Activated CD4-positive, alpha-beta T cell treated with anti-CD3 and anti-CD28 coated beads, Interleukin-2, Interleukin-4, amounts not matched to agents 100 ng/mL and 50 ng/mL, durations not matched to agents 16 hours and 8 hours (primary cell): ENCODE measurements around the gene PPA2.
"Not testable (repeated sequence)": the region's sequence is repeated elsewhere in the genome, so short reads cannot be mapped to it uniquely, and the experiment has no call there.

ENCODE experiments used
- DNase-seq: peaks from one replicate; pipeline ENCODE4 v3.0.0-alpha.2; 2020; ENCODE audit warnings: low spot score

PPA2 gene

DNA sequence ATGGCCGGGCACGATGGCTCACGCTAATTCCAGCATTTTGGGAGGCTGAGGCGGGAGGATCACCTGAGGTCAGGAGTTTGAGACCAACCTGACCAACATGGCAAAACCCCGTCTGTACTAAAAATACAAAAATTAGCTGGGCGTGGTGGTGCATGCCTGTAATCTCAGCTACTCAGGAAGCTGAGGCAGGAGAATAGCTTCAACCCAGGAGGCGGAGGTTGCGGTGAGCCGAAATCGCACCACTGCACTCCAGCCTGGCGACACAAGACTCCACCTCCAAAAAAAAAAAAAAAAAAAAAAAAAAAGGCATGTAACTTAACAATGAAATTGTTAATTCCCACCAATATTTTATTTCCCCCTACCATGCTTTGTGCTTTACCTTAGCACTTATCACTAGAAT, 15.3 kb downstream of the PPA2 start:
- not testable (repeated sequence) for DNase-seq

DNA sequence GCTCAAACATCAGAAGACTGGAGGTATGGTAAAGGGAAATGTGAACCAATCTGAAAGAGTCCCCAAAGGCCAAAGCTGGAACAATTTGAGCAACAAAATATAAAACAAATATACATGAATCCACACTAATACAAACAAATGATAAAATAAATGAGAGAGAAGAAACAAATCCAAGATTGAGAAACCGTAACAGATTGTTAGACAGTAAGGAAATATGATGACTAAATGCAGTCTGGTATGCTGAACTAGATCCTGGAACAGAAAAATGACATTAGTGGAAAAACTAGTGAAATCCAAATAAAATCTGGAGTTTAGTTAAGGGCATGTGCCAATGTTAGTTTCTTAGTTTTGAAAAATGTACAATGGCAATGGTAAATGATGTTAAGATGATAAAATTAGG, 15.9 kb downstream of the PPA2 start:
- DNase-seq = no peak

DNA sequence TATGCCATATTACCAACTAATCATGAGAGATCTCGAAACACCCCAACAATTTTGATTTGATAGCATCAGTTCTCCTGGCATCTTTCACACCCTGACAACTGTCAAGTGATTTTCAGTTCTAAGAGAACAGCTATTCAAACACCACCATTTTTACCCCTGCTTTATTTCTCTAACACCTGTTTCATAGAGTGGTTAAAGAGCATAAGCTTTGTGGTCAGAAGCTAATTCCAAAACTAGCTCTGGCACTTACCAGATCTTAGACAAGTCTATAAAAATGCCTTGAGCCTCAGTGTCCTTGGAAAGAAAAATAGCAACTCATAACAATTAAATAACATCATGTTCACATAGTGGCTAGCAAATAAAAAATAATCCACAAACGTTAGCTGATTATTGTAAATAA, 17.9 kb downstream of the PPA2 start:
- no peak for DNase-seq

DNA sequence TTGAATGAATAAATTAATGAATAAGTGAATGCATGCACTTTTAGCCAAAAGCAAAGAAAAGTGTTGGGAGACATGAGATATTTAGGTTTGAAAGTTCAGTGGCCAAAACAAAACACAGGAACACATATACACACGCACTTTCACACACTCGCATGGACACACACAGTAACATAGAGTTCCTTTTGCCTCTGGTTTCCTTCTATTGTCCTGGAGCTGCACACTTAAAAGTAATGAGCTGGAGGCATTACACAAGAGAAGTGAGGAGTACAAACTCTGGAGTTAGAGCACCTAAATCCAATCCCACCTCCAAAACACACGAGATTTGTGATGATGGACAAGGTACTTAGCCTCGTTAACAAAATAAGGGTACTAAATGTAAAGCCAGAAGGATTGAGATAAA, 18.7 kb downstream of the PPA2 start:
- DNase-seq = no peak

DNA sequence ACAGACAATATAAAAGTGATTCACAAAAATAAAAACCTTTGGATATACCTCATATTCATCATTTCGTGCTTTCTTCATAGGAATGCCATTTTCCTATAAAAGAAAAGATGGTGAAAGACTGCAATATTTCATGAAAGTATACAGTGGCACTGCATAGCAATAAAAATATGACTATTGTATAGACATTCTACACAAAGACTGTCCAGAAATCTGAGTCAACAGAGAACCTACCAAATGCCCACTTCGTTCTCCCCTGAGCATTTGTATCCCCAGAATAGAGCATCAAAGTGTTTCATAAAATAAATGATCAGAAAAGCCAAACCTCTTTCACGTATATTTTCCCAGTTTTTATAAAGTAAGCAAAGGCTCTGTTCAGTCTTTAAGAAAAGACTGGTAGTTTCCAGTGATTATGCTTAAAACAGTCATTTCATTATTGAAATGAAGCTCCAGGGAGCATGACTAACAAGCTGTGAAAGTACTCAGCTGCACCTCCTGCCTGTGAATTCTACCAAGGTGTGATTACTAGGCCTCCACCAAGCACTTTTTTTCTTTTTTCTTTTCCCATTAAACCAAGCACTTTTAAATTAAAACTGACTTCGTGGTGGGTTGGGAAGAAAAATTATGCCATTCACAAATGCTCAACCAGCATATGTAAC, 20.2 kb downstream of the PPA2 start:
- peak; percentile 62 for DNase-seq

DNA sequence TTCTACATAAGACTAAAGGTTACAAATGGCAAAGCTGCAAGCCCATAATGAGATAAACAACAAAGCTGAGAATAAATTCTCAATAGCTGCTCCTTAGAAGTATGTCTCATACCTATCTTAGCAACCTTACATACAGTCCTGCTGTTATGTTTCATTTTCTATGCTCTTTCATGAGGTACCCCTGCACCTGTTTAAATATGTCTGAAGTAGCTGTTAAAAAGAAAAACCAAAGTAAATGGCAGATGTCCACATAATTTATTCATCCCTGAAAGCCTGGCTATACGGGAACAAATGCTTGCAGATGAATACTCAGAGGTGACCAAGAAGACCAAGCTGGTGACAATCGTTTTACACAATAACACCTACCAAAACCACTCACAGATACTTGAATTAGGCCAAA, 22.5 kb downstream of the PPA2 start:
- no peak for DNase-seq

DNA sequence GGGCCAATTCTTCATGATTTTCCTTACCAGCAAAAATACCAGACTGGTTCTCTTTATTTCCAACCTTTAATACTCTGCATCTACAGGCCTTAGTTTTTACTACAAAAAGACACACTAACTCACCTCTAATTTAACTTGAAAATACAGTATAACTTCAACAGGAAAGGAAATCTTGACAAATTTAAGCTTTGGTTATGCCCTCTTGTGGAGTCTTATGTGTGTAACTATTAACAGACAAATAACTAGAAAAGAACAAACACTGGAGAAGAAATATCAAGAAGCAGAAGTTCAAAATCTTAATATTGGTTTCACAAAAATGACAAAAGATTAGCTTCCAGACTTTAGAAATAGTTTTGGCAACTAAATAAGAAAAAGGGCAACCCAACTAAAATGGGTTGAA, 33.0 kb downstream of the PPA2 start:
- DNase-seq = no peak

DNA sequence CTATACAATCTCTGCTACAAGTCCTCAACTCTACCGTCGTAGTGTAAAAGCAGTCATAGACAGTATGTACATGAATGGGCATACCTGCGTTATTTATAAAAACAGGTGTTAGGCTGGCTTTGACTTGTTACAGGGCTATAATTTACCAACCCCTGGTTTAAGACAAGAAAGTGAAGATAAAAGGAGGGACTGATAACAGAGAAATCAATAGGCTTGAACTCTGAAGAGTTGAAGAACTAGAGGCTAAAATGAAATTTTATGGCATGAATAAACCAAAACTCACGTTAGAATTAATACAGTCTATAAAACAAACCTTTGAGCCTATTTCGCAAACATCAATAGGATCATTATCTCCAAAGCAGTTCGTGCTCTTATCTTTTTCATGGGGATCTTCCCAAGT, 36.2 kb downstream of the PPA2 start:
- no peak for DNase-seq

DNA sequence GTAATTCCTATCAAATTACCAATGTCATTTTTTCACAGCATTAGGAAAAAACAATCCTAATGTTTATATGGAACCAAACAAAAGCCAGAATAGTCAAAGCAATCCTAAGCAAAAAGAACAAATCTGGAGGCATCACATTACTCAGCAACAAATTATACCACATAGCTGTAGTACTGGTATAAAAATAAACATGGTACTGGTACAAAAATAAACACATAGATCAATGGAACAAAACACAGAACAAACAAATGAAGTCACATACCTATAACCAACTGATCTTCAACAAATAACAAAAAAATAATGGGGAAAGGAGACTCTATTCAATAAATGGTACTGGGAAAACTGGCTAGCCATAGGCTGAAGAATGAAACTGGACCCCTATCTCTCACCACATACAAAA, 37.4 kb downstream of the PPA2 start:
- no peak for DNase-seq

DNA sequence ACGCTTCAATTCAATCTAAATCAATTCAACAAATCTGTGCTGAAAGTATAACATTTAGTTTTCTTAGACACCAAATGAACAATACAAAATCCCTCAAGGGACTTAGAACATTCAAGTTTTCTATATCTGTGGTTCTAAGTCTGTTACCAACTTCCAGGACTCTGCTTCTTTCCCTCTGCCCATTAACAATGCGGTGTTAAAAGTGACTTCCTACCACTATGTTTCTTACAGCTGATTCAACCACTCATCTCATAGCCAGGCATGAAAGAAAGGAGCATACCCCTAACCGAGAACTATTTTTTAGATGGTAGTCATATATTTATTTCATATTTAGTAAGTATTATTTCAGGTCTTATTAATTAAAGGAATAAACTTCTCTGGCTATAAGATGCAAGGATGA, 38.9 kb downstream of the PPA2 start:
- DNase-seq = no peak

DNA sequence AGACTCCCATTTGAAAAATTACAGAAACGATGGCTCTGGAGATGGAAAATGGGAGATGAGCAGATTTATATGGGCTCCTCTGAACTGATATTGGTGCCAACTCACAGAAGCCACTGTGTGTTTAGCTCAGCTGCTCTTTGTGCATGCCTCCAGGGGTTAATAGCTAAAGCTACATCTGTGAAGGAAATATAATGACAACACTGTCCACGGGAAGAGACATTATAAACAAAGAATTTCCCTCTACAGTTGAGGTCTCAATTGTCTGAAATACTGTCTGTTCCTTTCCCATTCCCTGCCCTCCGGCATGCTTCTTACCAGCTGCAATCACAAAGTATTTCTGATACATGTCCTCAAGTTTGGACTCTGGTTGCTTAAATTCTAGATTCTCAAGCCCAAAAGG, 40.4 kb downstream of the PPA2 start:
- DNase-seq = no peak

DNA sequence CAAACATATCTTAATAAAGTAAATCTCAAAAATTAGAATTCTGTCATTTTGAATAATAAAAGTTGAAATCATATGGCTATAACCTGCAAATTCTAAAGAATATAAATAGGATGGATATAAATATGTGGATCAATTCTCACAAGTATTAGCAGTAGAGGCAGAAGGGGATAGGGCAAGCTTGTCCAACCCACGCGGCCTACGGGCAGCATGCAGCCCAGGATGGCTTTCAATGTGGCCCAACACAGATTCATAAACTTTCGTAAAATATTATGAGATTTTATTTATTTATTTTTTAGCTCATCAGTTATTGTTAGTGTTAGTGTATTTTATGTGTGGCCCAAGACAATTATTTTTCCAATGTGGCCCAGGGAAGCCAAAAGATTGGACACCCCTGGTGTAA, 41.4 kb downstream of the PPA2 start:
- no peak for DNase-seq

DNA sequence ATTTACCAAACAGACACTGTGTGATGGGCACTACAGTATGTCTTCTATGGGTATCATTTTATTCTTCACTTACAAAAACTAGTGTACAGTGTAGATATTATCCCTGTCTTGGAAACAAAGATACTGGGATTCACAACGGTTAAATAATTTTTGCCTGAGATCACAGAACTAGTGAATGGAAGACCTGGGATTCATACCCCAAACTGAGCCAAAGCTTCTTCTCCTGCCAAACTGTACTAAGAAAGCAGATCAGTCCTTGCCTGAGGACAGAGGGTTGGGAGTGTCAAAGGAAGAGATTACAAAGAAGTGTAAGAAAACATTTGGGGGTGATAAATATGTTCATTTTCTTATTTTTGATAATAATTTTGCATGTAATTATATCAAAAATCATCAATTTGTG, 43.1 kb downstream of the PPA2 start:
- DNase-seq = no peak

DNA sequence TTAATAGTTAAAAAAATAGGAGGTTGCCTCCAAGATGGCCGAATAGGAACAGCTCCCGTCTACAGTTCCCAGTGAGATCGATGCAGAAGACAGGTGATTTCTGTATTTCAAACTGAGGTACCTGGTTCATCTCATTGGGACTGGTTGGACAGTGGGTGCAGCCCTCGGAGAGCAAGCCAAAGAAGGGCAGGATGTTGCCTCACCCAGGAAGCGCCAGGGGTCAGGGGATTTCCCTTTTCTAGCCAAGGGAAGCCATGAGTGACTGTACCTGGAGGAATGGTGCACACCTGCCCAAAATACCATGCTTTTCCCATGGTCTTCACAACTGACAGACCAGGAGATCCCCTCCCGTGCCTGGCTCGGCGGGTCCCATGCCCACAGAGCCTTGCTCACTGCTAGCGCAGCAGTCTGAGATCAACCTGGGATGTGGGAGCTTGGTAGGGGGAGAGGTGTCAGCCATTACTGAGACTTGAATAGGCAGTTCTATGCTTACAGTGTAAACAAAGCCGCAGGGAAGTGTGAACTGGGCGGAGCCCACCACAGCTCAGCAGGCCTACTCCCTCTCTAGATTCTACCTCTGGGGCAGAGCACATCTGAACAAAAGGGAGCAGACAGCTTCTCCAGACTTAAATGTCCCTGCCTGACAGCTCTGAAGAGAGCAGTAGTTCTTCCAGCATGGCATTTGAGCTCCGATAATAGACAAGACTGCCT, 47.5 kb downstream of the PPA2 start:
- DNase-seq = no peak

DNA sequence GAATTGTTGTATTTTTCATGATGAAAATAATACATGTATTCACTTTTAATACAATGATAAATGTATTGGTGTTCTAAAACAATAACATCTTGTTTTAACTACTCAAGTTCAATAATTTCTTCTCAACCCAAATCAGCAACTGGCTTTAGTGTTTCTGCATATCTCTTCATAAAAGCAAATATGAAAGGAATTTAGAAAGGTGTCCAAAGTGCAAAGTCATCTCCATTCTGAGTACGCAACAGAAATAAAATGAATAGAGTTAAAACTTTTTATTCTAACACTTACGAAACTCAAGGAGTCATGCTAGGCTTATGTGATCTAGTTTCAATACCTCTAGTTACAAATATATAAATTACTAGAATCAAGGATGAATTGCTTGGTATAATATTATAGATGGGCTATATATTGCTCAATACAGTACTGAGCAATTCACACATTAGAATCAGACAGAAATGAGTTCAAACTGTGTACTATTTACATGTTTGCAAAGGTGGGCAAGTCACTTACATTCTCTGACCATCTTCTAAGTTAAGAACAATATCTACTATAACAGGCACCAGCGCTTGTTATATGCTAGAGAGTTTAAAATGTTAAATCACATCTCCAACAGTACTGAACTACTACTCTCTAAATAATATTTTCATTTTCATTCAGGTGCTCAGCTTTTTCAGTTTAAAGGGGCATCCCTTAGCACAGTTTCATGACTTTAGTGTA, 51.5 kb downstream of the PPA2 start:
- DNase-seq = no peak

DNA sequence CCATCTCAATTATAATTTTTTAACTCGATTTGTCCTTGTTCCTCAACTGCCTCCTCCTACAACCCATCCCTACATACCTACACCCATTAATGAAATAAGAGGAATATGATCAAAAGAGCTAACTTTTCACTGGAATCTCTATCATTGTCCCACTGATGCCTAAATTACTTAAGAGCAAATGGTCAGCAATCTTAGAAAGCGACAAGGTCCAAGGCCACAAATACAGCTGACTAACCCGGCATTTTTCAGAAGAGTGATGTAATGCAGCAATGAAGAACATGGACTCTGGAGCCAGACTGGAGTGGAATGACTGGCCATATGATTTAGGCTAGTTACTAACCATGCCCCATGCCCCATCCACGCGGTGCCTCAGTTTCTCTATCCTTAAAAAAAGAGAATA, 56.2 kb downstream of the PPA2 start:
- no peak for DNase-seq

DNA sequence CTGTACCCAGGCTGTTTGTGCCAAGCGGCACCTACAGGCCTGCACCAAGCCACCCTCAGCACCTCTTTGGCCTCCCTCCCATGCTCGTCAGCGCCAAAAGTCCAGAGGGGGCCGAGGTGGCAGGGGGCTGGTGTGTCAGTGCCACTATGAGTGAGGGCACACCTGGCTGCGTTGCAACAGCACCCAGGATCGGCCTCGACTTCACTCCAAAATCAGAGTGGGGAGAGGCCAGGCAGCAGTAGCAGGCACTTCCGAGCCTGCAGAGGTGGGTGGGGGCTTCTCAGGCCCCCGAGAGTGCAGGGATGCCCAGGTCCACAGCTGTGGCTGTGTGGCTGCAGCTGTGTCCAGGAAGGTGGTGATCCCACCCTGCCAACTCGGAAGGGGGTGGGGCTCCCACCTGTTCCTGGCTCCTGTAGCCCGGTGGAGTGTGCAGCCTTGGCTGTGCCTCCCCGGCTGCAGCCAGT, 58.5 kb downstream of the PPA2 start:
- DNase-seq = no peak

DNA sequence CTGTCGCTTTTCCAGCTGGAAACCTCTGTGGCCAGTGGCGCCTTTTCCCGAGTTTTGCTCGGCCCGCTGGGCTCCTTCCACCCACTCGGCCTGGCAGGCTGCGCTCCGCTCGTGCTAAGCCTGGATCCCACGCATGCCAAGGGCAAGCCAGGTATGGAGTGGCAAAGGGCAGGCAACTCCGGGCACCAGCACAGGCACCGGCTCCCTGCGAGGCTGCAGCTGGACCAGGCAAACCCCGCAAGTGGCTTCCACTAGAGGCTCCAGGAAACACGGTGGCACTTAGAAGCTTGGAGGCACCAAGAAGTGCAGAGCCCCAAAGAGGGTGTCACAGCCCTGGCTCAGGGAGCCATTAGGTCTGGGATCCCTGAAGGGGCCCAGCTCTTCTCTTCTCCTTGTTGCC, 59.5 kb downstream of the PPA2 start:
- no peak for DNase-seq

DNA sequence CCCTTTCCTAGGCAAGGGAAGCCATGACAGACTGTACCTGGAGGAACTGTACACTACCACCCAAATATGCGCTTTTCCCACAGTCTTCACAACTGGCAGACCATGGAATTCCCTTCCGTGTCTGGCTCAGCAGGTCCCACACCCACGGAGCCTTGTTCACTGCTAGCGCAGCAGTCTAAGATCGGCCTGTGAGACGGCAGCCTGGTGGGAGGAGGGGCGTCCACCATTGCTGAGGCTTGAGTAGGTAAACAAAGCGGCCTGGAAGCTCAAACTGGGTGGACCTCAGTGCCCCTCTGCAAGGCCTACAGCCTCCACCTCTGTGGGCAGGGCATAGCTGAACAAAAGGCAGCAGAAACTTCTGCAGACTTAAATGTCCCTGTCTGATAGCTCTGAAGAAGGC, 64.7 kb downstream of the PPA2 start:
- not testable (repeated sequence) for DNase-seq

DNA sequence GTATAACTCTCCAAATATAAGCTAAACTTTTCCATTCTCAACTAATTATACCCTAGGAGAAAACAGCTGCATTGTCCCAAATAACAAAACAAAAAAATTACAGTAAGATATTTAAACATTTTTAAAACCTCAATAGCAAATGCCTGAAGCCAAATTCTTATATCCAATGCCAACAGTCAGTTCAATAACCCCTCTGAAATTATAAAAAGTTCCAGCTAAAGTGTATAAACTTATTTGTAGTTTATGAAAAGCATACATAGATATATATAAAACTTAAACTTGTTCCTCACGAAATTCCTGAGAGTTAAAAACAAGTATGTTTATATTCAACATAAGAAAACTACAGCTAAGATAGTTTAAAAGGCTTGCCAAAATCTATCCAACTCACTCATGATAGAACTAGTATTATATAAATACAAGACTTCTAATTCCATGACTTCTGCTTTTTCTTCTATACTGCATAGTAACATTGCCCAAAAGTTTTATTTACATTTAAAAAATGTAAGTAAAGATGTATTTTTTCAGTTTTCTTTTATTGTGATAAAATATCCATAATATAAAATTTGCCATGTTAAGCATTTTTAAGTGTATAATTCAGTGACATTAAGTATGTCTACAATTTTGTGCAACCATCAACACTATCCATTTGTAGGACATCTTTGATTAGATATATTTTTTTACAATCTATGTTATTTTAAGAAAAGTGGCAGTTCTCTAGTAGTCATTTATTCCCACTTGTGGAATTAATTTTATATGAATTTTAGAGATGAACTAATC, 72.8 kb downstream of the PPA2 start:
- no peak for DNase-seq

DNA sequence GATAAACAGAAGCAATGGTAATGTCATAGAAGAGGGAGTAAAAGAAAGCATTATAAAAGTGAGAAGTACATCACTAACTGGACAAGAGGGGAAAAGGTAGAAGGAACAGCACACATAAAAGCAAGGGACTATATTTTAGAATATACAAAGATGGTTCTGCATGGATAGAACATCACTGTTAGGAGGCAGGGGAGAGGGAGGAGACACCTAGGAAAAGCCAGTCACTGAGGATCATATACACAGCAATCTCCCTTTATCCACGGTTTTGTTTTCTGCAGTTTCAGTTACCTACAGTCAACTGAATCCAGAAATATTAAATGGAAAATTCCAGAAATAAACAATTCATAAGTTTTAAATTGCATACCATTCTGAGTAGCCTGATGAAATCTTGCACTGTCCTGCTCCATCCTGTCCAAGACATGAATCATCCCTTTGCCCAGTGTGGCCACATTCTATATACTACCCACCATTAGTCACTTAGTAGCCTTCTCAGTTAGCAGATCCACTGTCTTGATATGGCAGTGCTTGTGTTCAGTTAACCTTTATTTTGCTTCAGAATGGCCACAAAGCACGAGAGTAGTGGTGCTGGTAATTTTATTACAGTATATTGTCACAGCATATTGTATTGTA, 74.2 kb downstream of the PPA2 start:
- DNase-seq = no peak

DNA sequence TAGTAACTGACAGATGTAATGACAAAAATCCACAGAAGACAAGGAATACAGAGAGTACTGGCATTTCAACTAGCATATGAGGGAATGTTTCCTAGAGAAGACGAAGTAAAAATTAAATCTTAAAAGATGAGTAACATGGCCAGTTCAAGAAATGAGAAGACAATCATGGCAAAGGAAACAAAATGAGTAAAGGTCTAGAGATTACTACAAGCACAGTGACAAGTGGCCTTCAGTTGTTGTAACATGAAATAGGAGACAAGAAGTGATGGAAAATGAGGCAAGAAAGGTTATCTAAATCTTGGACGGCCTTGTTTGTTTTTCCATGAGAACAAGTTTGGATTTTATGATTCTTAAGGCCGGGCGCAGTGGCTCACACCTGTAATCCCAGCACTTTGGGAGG, 81.0 kb downstream of the PPA2 start:
- DNase-seq = no peak
